Lower leg skin (tissue), 4 donors: ENCODE results near the gene VPS8. TPM values are rescaled to one million over a fixed set of nuclear protein-coding genes. Genes with fewer than 3 reads are reported as not detected.

ENCODE experiments used
- DNase-seq, 2 donors: peaks; one replicate each; pipeline ENCODE4 v3.0.0-alpha.2; 2019; ENCODE audit warnings: low spot score in 2 of 2
- H3K4me3 ChIP-seq: fragments of 200-600 bp; sonication (generic); 2 replicates; pipeline ENCODE4 v1.5.1; 2017; ENCODE audit warnings: mild to moderate bottlenecking, low read depth; ENCODE audit not compliant: poor library complexity, severe bottlenecking
- CTCF ChIP-seq, 3 donors: fragments of 450-650 bp; IDR thresholded peaks; one replicate each; pipeline ENCODE4 v1.5.1; 2016; ENCODE audit warnings: antibody characterized with exemption in 3 of 3, mild to moderate bottlenecking in 3 of 3, moderate library complexity in 2 of 3
- POLR2A ChIP-seq, 2 donors: fragments of 450-650 bp; IDR thresholded peaks; one replicate each; pipeline ENCODE4 v1.6.1; 2016 to 2017; ENCODE audit warnings: antibody characterized with exemption in 2 of 2, mild to moderate bottlenecking in 1 of 2, moderate library complexity in 1 of 2
- WGBS, 2 donors: methylation state at CpG; one replicate each; pipeline ENCODE4 v1.1.5; 2018; 5-methylcytosine and 5-hydroxymethylcytosine counted together
- intact Hi-C: fragments of 100-400 bp; cut with DNase I; formaldehyde crosslinking; loops from one replicate; pipeline ENCODE4 v1.15.0; 2023; ENCODE audit warnings: low total_unique reads
- total RNA-seq, 4 donors: library from RNA; depleted of rRNA; stranded (reverse); fragments of >200 nt; gene quantifications; one replicate each; pipeline ENCODE4 v1.1.0, GENCODE V29; 2016

The VPS8 gene
- total RNA-seq, 4 donors from 2014 or later, result 31.4 to 67.7 (median 55.1) TPM

GRCh38 chr3:184932777-184933176 lies 120.8 kb downstream of the VPS8 start:
- WGBS, 2 donors, result 94 to 97% methylated on average over 1 of the region's 1 CpG
- H3K4me3 ChIP-seq, result no peak overlapping the region

GRCh38 chr3:184937611-184938010 lies 125.6 kb downstream of the VPS8 start:
- no peak for DNase-seq
- no peak for TF ChIP-seq POLR2A (IDR thresholded peaks at IDR 0.05)
- intact Hi-C loops, result no loop called here
- H3K4me3 ChIP-seq, result no peak overlapping the region
- 79 to 87% methylated on average over 4 of the region's 4 CpGs for WGBS, 2 donors

More at GRCh38 chr3:184932777-184933176, 120.8 kb downstream of the VPS8 start:
- no peak for DNase-seq
- intact Hi-C loops, result no loop called here
- no peak for TF ChIP-seq CTCF (IDR thresholded peaks at IDR 0.05)
- TF ChIP-seq POLR2A (IDR thresholded peaks at IDR 0.05), result no peak

DNA sequence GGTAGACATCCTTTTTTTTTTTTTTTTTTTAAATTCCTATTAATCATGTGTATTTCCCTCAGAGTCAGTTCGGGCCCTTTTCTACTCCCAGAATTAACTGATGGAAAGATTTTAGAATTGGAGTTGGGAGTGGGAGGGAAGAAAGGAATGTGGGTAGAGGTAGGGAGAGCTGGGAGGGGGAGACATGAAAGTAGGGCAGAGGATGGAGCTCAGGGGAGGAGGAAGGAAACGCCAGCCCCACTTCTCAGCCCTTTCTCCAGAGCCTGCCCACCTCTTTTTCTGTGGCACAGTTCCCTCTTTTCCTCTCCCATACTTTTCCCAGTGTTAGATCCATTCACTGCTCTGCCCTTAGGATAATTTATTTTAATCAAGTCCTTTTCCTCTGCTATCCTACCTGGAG lies 129.4 kb downstream of the VPS8 start:
- H3K4me3 ChIP-seq, result no peak overlapping the region
- TF ChIP-seq CTCF (IDR thresholded peaks at IDR 0.05), result no peak
- no peak for TF ChIP-seq POLR2A (IDR thresholded peaks at IDR 0.05)
- WGBS, 2 donors, result 80 to 86% methylated on average over 2 of the region's 2 CpGs
- intact Hi-C loops, result no loop called here
- no peak for DNase-seq

- H3K4me3 ChIP-seq, result no peak overlapping the region
- no peak for TF ChIP-seq CTCF (IDR thresholded peaks at IDR 0.05)
- no peak for DNase-seq
- 95% methylated on average over 3 of the region's 3 CpGs for WGBS, 2 donors
- intact Hi-C loops, result no loop called here
These were observed 130.8 kb downstream of the VPS8 start for GRCh38 chr3:184942735-184943134.

DNA sequence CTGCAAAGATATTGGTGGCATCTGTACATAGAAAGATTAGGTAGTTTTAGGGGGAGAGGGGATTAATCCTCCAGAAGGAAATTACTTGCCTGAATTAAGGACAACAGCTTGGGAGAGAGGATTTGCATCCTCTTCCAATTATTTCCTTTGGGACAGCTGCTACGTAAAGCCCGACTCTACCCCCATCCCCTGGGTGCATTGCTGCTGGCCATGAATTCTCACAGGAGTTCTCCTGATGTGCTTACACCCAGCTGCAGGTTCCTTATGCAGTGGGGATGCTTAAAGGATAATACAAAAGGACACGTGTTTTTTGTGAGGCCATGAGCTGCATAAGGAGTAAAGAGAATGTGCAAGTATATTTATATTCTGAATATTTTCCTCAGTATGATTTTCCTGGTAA lies 132.3 kb downstream of the VPS8 start:
- H3K4me3 ChIP-seq, result no peak overlapping the region
- 86 to 88% methylated on average over 3 of the region's 3 CpGs for WGBS, 2 donors
- no peak for DNase-seq
- TF ChIP-seq POLR2A (IDR thresholded peaks at IDR 0.05) (no peak), CTCF (IDR thresholded peaks at IDR 0.05) (no peak)
- intact Hi-C loops, result no loop called here

DNA sequence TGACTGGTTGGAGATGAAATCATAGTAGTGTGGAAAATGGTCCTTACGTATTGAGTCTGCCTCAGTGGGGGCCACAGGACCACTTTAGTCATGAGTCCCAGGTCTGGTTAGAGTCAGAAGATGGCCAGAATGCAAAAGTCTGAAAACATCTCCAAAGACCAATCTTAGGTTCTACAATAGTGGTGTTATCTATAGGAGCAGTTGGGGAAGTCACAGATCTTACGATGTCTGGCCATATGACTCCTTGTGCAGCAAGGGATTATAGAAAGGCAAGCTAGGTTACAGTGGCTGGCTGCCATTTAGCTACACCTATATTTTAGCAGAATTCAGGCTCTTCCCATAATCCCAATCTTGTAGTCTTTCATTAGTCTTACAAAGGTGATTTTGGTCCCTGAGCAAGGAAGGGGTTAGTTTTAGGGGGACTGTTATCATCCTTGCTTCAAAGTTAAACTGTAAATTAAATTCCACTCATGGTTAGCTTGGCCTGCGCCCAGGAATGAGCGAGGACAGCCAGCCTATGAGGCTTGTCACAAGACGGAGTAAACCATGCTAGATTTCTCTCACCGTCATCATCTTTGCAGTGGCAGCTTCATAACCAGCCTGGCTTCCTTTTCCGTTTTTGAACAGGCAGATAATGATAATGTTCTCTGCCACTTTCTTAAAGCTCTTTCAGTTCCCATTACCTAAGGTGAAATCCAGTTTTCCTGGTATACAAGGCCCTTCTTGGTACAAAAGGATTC lies 134.1 kb downstream of the VPS8 start:
- no peak for DNase-seq
- no peak overlapping the region for H3K4me3 ChIP-seq
- whole genome bisulfite sequencing, 2 donors, result 89% methylated on average over 7 of the region's 7 CpGs
- TF ChIP-seq POLR2A (IDR thresholded peaks at IDR 0.05) (no peak), CTCF (IDR thresholded peaks at IDR 0.05) (no peak)
- intact Hi-C loops, result no loop called here
